CD14-positive monocyte (primary cell): ENCODE data around the gene CTNND2. TPM values are rescaled to one million over a fixed set of nuclear protein-coding genes. Genes with fewer than 3 reads are reported as not detected.
A peak's percentile ranks its signal among the peaks of the same experiment; 100 is the strongest.

Experiments
- DNase-seq, 3 donors: peaks; one replicate each; pipeline ENCODE4 v3.0.0-alpha.2; 2011 to 2022
- H2AFZ ChIP-seq: 2 replicates; pipeline ENCODE4 v1.6.0; 2012; ENCODE audit warnings: mild to moderate bottlenecking, low read depth, low read length, inconsistent platforms; ENCODE audit not compliant: insufficient read depth, poor library complexity, severe bottlenecking
- H3K27ac ChIP-seq, 2 donors: 1 replicate in 1 of 2; 2 replicates in 1 of 2; pipeline ENCODE4 v1.5.1; 2012 to 2013; ENCODE audit warnings: low read length in 2 of 2, control low read depth in 1 of 2, inconsistent platforms in 1 of 2, low read depth in 1 of 2, mild to moderate bottlenecking in 1 of 2
- H3K27me3 ChIP-seq, 2 donors: one replicate each; pipeline versions ENCODE4 v1.6.0 to v1.6.1; 2011 to 2013; ENCODE audit warnings: low read length in 2 of 2; ENCODE audit not compliant: control insufficient read depth in 2 of 2, insufficient read depth in 2 of 2
- H3K36me3 ChIP-seq, 2 donors: replicated peaks in 1 of 2; 1 replicate in 1 of 2; 2 replicates in 1 of 2; pipeline versions ENCODE4 v1.5.1 to v1.6.1; 2012 to 2013; ENCODE audit warnings: low read length in 2 of 2, control low read depth in 1 of 2, inconsistent platforms in 1 of 2, mild to moderate bottlenecking in 1 of 2; ENCODE audit not compliant: insufficient read depth in 2 of 2, control insufficient read depth in 1 of 2
- H3K4me1 ChIP-seq, 2 donors: 1 replicate in 1 of 2; 2 replicates in 1 of 2; pipeline versions ENCODE4 v1.5.1 to v1.6.1; 2012 to 2013; ENCODE audit warnings: low read length in 2 of 2, control low read depth in 1 of 2, inconsistent platforms in 1 of 2, mild to moderate bottlenecking in 1 of 2, moderate library complexity in 1 of 2; ENCODE audit not compliant: insufficient read depth in 2 of 2, control insufficient read depth in 1 of 2
- H3K4me2 ChIP-seq: replicated peaks from 2 replicates; pipeline ENCODE3; 2012; ENCODE audit warnings: low read length, moderate library complexity, mild to moderate bottlenecking; ENCODE audit not compliant: poor library complexity, severe bottlenecking; ENCODE audit errors: extremely low read depth
- H3K4me3 ChIP-seq, 3 experiments: fragments of 200-600 bp in 1 of 3; sonication (generic) in 1 of 3; replicated peaks in 1 of 3; 1 replicate in 2 of 3; 2 replicates in 1 of 3; pipeline ENCODE4 v1.5.1; 2011 to 2013; ENCODE audit warnings: low read length in 3 of 3, mild to moderate bottlenecking in 3 of 3, control low read depth in 2 of 3, low read depth in 2 of 3, inconsistent platforms in 1 of 3, moderate library complexity in 1 of 3
- H3K79me2 ChIP-seq: 2 replicates; pipeline ENCODE4 v1.6.0; 2012; ENCODE audit warnings: mild to moderate bottlenecking, control low read depth, inconsistent platforms, low read length, moderate library complexity; ENCODE audit not compliant: insufficient read depth
- H3K9ac ChIP-seq: 2 replicates; pipeline ENCODE4 v1.6.0; 2017; ENCODE audit warnings: low read length, mild to moderate bottlenecking; ENCODE audit not compliant: insufficient read depth, poor library complexity, severe bottlenecking
- H3K9me3 ChIP-seq, 2 donors: replicated peaks in 1 of 2; 1 replicate in 1 of 2; 2 replicates in 1 of 2; pipeline versions ENCODE4 v1.5.1 to v1.6.1; 2012 to 2013; ENCODE audit warnings: low read length in 2 of 2, control low read depth in 1 of 2; ENCODE audit not compliant: control insufficient read depth in 1 of 2, insufficient read depth in 1 of 2
- H4K20me1 ChIP-seq: 2 replicates; pipeline ENCODE4 v1.6.0; 2012; ENCODE audit warnings: mild to moderate bottlenecking, low read length, control low read depth, moderate library complexity; ENCODE audit not compliant: insufficient read depth
- H3K27ac Mint-ChIP-seq, 7 donors: one replicate each; pipeline ENCODE4 v1.8.0; 2020; ENCODE audit warnings: mild to moderate bottlenecking in 7 of 7, mixed read lengths in 7 of 7, moderate library complexity in 6 of 7, inconsistent platforms in 2 of 7
- H3K27me3 Mint-ChIP-seq, 3 donors: one replicate each; pipeline ENCODE4 v1.8.0; 2021 to 2022; ENCODE audit warnings: low read depth in 3 of 3, mild to moderate bottlenecking in 3 of 3, mixed read lengths in 3 of 3, moderate library complexity in 3 of 3, inconsistent platforms in 1 of 3
- H3K36me3 Mint-ChIP-seq, 2 donors: one replicate each; pipeline ENCODE4 v1.8.0; 2020; ENCODE audit warnings: mixed read lengths in 2 of 2, inconsistent platforms in 1 of 2, mild to moderate bottlenecking in 1 of 2
- H3K4me1 Mint-ChIP-seq: one replicate; pipeline ENCODE4 v1.8.0; 2020; ENCODE audit warnings: mild to moderate bottlenecking, mixed read lengths
- H3K4me3 Mint-ChIP-seq, 2 donors: one replicate each; pipeline ENCODE4 v1.8.0; 2020; ENCODE audit warnings: mild to moderate bottlenecking in 2 of 2, mixed read lengths in 2 of 2, moderate library complexity in 1 of 2
- H3K9me3 Mint-ChIP-seq, 7 donors: one replicate each; pipeline ENCODE4 v1.8.0; 2020 to 2022; ENCODE audit warnings: mixed read lengths in 7 of 7, mild to moderate bottlenecking in 6 of 7, moderate library complexity in 6 of 7, inconsistent platforms in 2 of 7
- WGBS: methylation state at CpG from one replicate; pipeline ENCODE4 v1.1.5; 2013; ENCODE audit warnings: missing lambda C conversion rate; ENCODE audit not compliant: insufficient coverage; 5-methylcytosine and 5-hydroxymethylcytosine counted together
- intact Hi-C, 2 donors: fragments of 100-400 bp; cut with micrococcal nuclease; formaldehyde crosslinking; loops; one replicate each; pipeline versions ENCODE4 v1.15.0 to v1.15.1; 2023
- polyA plus RNA-seq, 3 donors: library from polyadenylated mRNA; depleted of rRNA in 1 of 3; unstranded in 2 of 3; stranded (reverse) in 1 of 3; fragments of 300-500 nt in 2 of 3; fragments of >200 nt in 1 of 3; fragmentation: Illumina TruSeq in 2 of 3; gene quantifications; 1 replicate in 2 of 3; 2 replicates in 1 of 3; pipeline ENCODE4 v1.2.3, GENCODE V29; 2012 to 2021
- TF ChIP-seq, protein P1 (sequence below): fragments of 200-600 bp; IDR thresholded peaks from one replicate; pipeline ENCODE4 v1.8.0; 2022; ENCODE audit warnings: antibody characterized with exemption, mild to moderate bottlenecking

CTNND2 gene
- polyA plus RNA-seq, 3 donors = not detected

DNA sequence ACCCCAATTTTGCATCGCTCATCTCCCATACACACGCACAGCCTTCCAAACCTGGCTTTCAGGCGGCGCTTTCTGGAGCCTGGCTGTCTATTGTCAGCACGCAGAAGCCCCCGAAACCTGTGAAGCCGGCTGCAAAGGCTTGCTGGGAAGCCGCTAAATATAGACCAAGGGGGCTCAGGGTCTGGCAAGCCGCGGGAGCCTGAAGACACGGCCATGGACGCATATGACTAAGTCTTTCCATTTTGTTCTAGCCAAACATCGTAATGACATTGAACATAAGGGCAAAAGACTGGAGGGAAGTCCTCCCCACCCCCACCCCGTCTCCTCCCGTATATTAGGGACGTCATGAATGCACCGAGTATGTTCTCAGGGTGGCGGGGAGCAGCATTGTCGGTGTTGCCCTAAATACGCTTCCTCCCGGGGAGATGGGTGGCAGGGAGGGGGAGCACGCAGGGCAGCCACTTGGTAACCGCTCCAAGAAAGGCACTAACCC, 1.1 kb downstream of the CTNND2 start:
- no peak for DNase-seq
- Histone ChIP-seq H3K9ac (no peak overlapping the region), H3K79me2 (no peaks in the 10 kb centered on the region), H2AFZ (no peak overlapping the region), H3K9me3 (peaks cover 3 to 16% of the 10 kb centered on the region in 2 donors), H3K27me3 (peaks cover 35 to 46% of the 10 kb centered on the region in 2 donors), H3K4me1 (no peaks in the 10 kb centered on the region), H3K36me3 (no peaks in the 10 kb centered on the region), H3K4me2 (no peak overlapping the region), H3K4me3 (no peak overlapping the region), H3K27ac (no peak overlapping the region), H4K20me1 (no peaks in the 10 kb centered on the region)
- Mint-ChIP-seq H3K4me1 (peaks cover 2% of the 10 kb centered on the region), H3K27ac (no peak overlapping the region), H3K36me3 (no peaks in the 10 kb centered on the region), H3K4me3 (peak overlapping the region in 1 of 2 donors; percentile 80), H3K9me3 (peaks cover 0 to 10% (median 5%) of the 10 kb centered on the region in 7 donors), H3K27me3 (peaks cover 37 to 46% (median 42%) of the 10 kb centered on the region in 3 donors)
- TF ChIP-seq, protein P1, sequence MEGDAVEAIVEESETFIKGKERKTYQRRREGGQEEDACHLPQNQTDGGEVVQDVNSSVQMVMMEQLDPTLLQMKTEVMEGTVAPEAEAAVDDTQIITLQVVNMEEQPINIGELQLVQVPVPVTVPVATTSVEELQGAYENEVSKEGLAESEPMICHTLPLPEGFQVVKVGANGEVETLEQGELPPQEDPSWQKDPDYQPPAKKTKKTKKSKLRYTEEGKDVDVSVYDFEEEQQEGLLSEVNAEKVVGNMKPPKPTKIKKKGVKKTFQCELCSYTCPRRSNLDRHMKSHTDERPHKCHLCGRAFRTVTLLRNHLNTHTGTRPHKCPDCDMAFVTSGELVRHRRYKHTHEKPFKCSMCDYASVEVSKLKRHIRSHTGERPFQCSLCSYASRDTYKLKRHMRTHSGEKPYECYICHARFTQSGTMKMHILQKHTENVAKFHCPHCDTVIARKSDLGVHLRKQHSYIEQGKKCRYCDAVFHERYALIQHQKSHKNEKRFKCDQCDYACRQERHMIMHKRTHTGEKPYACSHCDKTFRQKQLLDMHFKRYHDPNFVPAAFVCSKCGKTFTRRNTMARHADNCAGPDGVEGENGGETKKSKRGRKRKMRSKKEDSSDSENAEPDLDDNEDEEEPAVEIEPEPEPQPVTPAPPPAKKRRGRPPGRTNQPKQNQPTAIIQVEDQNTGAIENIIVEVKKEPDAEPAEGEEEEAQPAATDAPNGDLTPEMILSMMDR = no peak
- WGBS = 2% methylated on average over 17 of the region's 23 CpGs
- intact Hi-C loops = no loop called here

DNA sequence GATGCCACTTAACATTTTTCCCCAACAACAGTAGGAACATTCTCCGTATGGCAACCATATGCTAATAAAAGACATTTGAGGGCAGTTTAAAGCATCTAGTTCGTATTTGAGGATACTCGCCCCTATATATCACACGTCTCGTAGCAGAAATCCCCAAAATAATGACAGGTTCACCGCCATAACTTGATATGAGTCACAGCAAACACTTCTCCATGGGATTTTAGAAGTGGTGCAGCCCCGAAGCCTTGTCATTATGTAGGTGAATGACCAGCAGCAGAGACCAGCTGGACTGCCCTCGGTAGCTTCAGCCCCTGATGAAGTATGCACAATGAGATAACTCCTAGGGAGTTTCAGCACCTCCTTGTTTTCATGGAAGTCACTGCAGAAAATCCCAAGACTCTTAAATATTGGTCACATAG, 2.0 kb downstream of the CTNND2 start:
- no peaks in the 10 kb centered on the region for H3K4me1 ChIP-seq
- H4K20me1 ChIP-seq = no peaks in the 10 kb centered on the region
- H3K36me3 ChIP-seq = no peaks in the 10 kb centered on the region
- H3K9me3 ChIP-seq = peaks cover 3 to 16% of the 10 kb centered on the region in 2 donors
- no peak overlapping the region for H3K9ac ChIP-seq
- no peak overlapping the region for H2AFZ ChIP-seq
- 75% methylated on average over 7 of the region's 8 CpGs for WGBS
- Mint-ChIP-seq H3K9me3 (peaks cover 0 to 10% (median 5%) of the 10 kb centered on the region in 7 donors), H3K27ac (no peak overlapping the region), H3K4me1 (peaks cover 2% of the 10 kb centered on the region), H3K27me3 (peaks cover 37 to 43% (median 43%) of the 10 kb centered on the region in 3 donors), H3K4me3 (peak overlapping the region in 1 of 2 donors; percentile 80), H3K36me3 (no peaks in the 10 kb centered on the region)
- H3K4me3 ChIP-seq = no peak overlapping the region
- no peak overlapping the region for H3K4me2 ChIP-seq
- H3K79me2 ChIP-seq = no peaks in the 10 kb centered on the region
- H3K27me3 ChIP-seq = peaks cover 35 to 46% of the 10 kb centered on the region in 2 donors
- TF ChIP-seq, protein P1 = no peak
- H3K27ac ChIP-seq = no peak overlapping the region
- DNase-seq = no peak
- intact Hi-C loops = no loop called here
